ENCODE data around the gene PREP. TPM values are rescaled to one million over a fixed set of nuclear protein-coding genes. Genes with fewer than 3 reads are reported as not detected.

Gene PREP
- 18.8 and 22.0 TPM in 2 replicates for total RNA-seq

DNA sequence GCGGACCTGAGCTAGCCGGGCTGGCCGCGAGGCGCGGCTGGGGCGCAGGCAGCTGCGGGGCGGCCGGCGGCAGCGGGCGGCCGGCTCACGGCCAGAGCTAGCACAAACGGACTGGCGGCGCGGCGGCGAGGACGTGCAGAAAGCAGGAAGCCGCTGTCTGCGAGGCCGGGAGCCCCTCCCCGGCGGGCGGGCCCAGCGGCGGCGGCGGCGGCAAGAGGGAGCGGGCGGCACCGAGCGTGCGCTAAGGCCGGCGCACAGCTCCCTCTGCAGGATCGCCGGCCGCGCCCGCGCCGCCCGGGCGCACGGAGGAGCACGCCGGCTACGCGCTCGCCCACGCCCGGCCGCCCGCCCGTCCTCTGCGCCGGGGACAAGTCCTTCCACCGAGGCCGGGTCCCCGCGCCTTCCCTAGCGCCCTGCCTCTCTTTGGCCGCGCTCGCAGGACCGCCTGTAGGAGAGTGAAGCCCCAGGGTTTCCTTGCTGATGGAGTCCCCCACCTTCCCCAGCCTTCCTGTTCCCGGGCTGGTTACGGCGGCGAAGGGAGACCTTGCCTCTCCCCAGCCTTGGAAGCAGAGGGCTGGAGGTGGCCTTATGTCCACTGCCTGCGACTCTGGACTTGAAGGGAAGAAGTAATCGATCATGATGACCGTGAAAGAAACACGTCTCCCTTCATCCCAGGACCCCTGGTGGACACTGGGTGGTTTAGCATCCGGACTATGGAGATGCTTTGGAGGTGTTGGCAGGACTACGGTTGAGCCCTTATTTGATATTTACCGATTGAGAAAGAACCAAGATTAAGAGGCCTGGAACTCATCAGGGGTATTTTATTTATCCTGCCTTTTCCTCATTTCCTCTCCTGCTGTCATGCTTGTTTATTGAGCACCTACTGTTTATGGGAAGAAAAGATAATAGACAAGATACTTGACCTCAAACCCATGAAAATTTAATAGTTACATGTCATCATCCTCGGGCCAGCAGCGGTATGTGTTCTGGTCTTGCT, at the start of gene PREP:
TSS of gene PREP (minus strand) at position 144 of the 997 bp plus-strand sequence. CDS start 191 bp downstream, outside the sequence.

Other genes with a start within 250 kb of the PREP start
- gene POPDC3, start 223.1 kb downstream of the PREP start, total RNA-seq: 2.0 and 14.0 TPM in 2 replicates